SK-N-SH (cell line): Measurements from ENCODE around the gene NT5DC2. TPM values are rescaled to one million over a fixed set of nuclear protein-coding genes. Genes with fewer than 3 reads are reported as not detected.

Experiments
- CTCF ChIA-PET: fragments of 300-600, 350-600 bp; formaldehyde crosslinking; extraction: SDS; loops from one replicate; lab custom pipeline; 2021; lab: Yijun Ruan, JAX
- POLR2A ChIA-PET: fragments of 350-600 bp; sonication (Branson Sonifier 250); formaldehyde crosslinking; extraction: SDS; loops from one replicate; lab custom pipeline; 2020; ENCODE audit warnings: antibody characterized with exemption, inconsistent platforms; lab: Yijun Ruan, JAX
- DNase-seq: peaks from one replicate; pipeline ENCODE4 v3.0.0; 2012
- H2AFZ ChIP-seq: fragments of 200-600 bp; sonication (generic); 2 replicates; pipeline ENCODE4 v1.8.1; 2016; ENCODE audit warnings: antibody characterized with exemption, mild to moderate bottlenecking, low read depth
- H3F3A ChIP-seq: fragments of 200-600 bp; sonication (generic); replicated peaks from 2 replicates; pipeline ENCODE3; 2016; ENCODE audit warnings: antibody characterized with exemption, mild to moderate bottlenecking; ENCODE audit not compliant: insufficient read depth
- H3K27ac ChIP-seq, 2 experiments: fragments of 200-500 bp in 1 of 2; fragments of 200-600 bp in 1 of 2; sonication (Bioruptor generic) in 1 of 2; sonication (generic), shearing (Covaris generic) in 1 of 2; 2 replicates each; pipeline versions ENCODE4 v1.5.1 to v1.6.1; 2014 to 2016; ENCODE audit warnings: low read depth in 2 of 2, inconsistent platforms in 1 of 2, low read length in 1 of 2, mild to moderate bottlenecking in 1 of 2, mixed read lengths in 1 of 2
- H3K27me3 ChIP-seq: fragments of 200-600 bp; sonication (generic), shearing (Covaris generic); 2 replicates; pipeline ENCODE4 v1.6.1; 2016; ENCODE audit warnings: mixed run types; ENCODE audit not compliant: insufficient read depth
- H3K36me3 ChIP-seq, 2 experiments: fragments of 200-500 bp in 1 of 2; fragments of 200-600 bp in 1 of 2; sonication (Bioruptor generic) in 1 of 2; sonication (generic) in 1 of 2; replicated peaks in 1 of 2; 2 replicates each; pipeline versions ENCODE3 to v1.5.1; 2014 to 2016; ENCODE audit warnings: low read length in 1 of 2, mild to moderate bottlenecking in 1 of 2; ENCODE audit not compliant: insufficient read depth in 2 of 2, control insufficient read depth in 1 of 2
- H3K4me1 ChIP-seq, 2 experiments: fragments of 200-500 bp in 1 of 2; fragments of 200-600 bp in 1 of 2; sonication (Bioruptor generic) in 1 of 2; sonication (generic), shearing (Covaris generic) in 1 of 2; 2 replicates each; pipeline versions ENCODE4 v1.5.1 to v1.6.1; 2014 to 2016; ENCODE audit warnings: low read depth in 1 of 2, low read length in 1 of 2, mixed run types in 1 of 2; ENCODE audit not compliant: insufficient read depth in 2 of 2, control insufficient read depth in 1 of 2
- H3K4me2 ChIP-seq: fragments of 200-600 bp; sonication (generic), shearing (Covaris generic); 2 replicates; pipeline ENCODE4 v1.6.1; 2017; ENCODE audit warnings: mixed run types
- H3K4me3 ChIP-seq, 2 experiments: fragments of 200-500 bp in 1 of 2; fragments of 200-600 bp in 1 of 2; sonication (Bioruptor generic) in 1 of 2; sonication (generic), shearing (Covaris generic) in 1 of 2; 2 replicates each; pipeline versions ENCODE4 v1.5.1 to v1.8.1; 2014 to 2016; ENCODE audit warnings: low read depth in 2 of 2, inconsistent platforms in 1 of 2, low read length in 1 of 2, mild to moderate bottlenecking in 1 of 2, mixed read lengths in 1 of 2, moderate library complexity in 1 of 2
- H3K79me2 ChIP-seq: fragments of 200-600 bp; sonication (generic); 2 replicates; pipeline ENCODE4 v1.8.1; 2017; ENCODE audit warnings: mild to moderate bottlenecking; ENCODE audit not compliant: insufficient read depth
- H3K9ac ChIP-seq: fragments of 200-600 bp; sonication (generic); 2 replicates; pipeline ENCODE4 v1.6.1; 2017; ENCODE audit warnings: mixed run types
- H3K9me2 ChIP-seq: fragments of 200-600 bp; sonication (generic); 2 replicates; pipeline ENCODE4 v1.6.1; 2017; ENCODE audit warnings: mixed run types
- H3K9me3 ChIP-seq: fragments of 200-600 bp; sonication (generic); 2 replicates; pipeline ENCODE4 v1.6.1; 2017; ENCODE audit warnings: mixed run types, mild to moderate bottlenecking, moderate library complexity
- H4K20me1 ChIP-seq: fragments of 200-600 bp; sonication (generic); 2 replicates; pipeline ENCODE4 v1.6.1; 2017; ENCODE audit warnings: mild to moderate bottlenecking, mixed run types; ENCODE audit not compliant: insufficient read depth
- CHD2 ChIP-seq: fragments of 150-350 bp; IDR thresholded peaks from 2 replicates; pipeline ENCODE4 v1.6.1; 2018; ENCODE audit warnings: low read length; ENCODE audit not compliant: partially characterized antibody
- ELF1 ChIP-seq: IDR thresholded peaks from 2 replicates; pipeline ENCODE4 v1.4.0; 2012
- FOSL2 ChIP-seq: IDR thresholded peaks from 2 replicates; pipeline ENCODE4 v1.4.0; 2012; ENCODE audit warnings: low read depth, mild to moderate bottlenecking, moderate library complexity, borderline replicate concordance
- FOXM1 ChIP-seq: IDR thresholded peaks from 2 replicates; pipeline ENCODE4 v1.4.0; 2012; ENCODE audit warnings: low read depth, mild to moderate bottlenecking
- GABPA ChIP-seq: IDR thresholded peaks from 2 replicates; pipeline ENCODE4 v1.4.0; 2012; ENCODE audit warnings: low read depth, mild to moderate bottlenecking
- GATA2 ChIP-seq: sonication (generic); formaldehyde crosslinking; IDR thresholded peaks from 2 replicates; pipeline ENCODE4 v1.5.0; 2020; ENCODE audit warnings: mild to moderate bottlenecking, missing genetic modification reagents
- JUND ChIP-seq: IDR thresholded peaks from 2 replicates; pipeline ENCODE4 v1.4.0; 2012
- MEF2A ChIP-seq: IDR thresholded peaks from 2 replicates; pipeline ENCODE4 v1.4.0; 2012; ENCODE audit warnings: low read depth, borderline replicate concordance
- MXI1 ChIP-seq: IDR thresholded peaks from 2 replicates; pipeline ENCODE4 v1.6.1; 2012; ENCODE audit warnings: mild to moderate bottlenecking, low read depth, low read length, improper control_type of control experiment
- NFIC ChIP-seq: IDR thresholded peaks from 2 replicates; pipeline ENCODE4 v1.4.0; 2012; ENCODE audit warnings: borderline replicate concordance
- NRF1 ChIP-seq: IDR thresholded peaks from 2 replicates; pipeline ENCODE4 v1.6.1; 2012; ENCODE audit warnings: low read depth, mild to moderate bottlenecking, low read length
- RCOR1 ChIP-seq: fragments of 150-350 bp; IDR thresholded peaks from 2 replicates; pipeline ENCODE4 v1.6.1; 2017; ENCODE audit warnings: antibody characterized with exemption, low read length
- RXRA ChIP-seq: IDR thresholded peaks from 2 replicates; pipeline ENCODE4 v1.4.0; 2012; ENCODE audit warnings: low read depth, mild to moderate bottlenecking, borderline replicate concordance
- SMC3 ChIP-seq: IDR thresholded peaks from 2 replicates; pipeline ENCODE4 v1.6.1; 2012; ENCODE audit warnings: low read depth, low read length, improper control_type of control experiment
- TAF1 ChIP-seq: IDR thresholded peaks from 2 replicates; pipeline ENCODE4 v1.6.1; 2012; ENCODE audit warnings: low read depth, mild to moderate bottlenecking, low read length, moderate library complexity, borderline replicate concordance
- TEAD4 ChIP-seq: IDR thresholded peaks from 2 replicates; pipeline ENCODE4 v1.4.0; 2012; ENCODE audit warnings: mild to moderate bottlenecking, borderline replicate concordance; ENCODE audit not compliant: insufficient read depth
- WGBS: methylation state at CpG from one replicate; pipeline ENCODE4 v1.1.6; 2017; ENCODE audit warnings: low lambda C conversion rate; 5-methylcytosine and 5-hydroxymethylcytosine counted together
- polyA plus RNA-seq, 3 experiments: library from polyadenylated mRNA; depleted of rRNA; stranded (reverse); fragments of >200 nt; gene quantifications; 2 replicates each; pipeline ENCODE4 v1.2.3, GENCODE V29; 2012
- TF ChIP-seq, protein P1 (sequence below): IDR thresholded peaks from 2 replicates; pipeline ENCODE4 v1.4.0; 2012; ENCODE audit warnings: low read depth
- TF ChIP-seq, protein P2 (sequence below): fragments of 200-600 bp; sonication (generic); IDR thresholded peaks from 2 replicates; pipeline ENCODE4 v1.6.1; 2017; ENCODE audit warnings: antibody characterized with exemption, mild to moderate bottlenecking, moderate library complexity
- TF ChIP-seq, protein P3 (sequence below): fragments of 150-350 bp; IDR thresholded peaks from 2 replicates; pipeline ENCODE4 v1.6.1; 2017; ENCODE audit warnings: antibody characterized with exemption, low read length, low read depth, borderline replicate concordance
- TF ChIP-seq, protein P4 (sequence below): IDR thresholded peaks from 2 replicates; pipeline ENCODE4; 2012

Gene NT5DC2
- polyA plus RNA-seq, 1 of the 3 experiments (the other 2 are of a cell fraction) = 113 TPM

- TF ChIP-seq MEF2A (no peak), ELF1 (no peak), NFIC (no peak), MXI1 (no peak), TAF1 (no peak), TEAD4 (no peak), NRF1 (no peak), GABPA (no peak), SMC3 (no peak), JUND (no peak), RXRA (no peak)
- TF ChIP-seq, protein P1, sequence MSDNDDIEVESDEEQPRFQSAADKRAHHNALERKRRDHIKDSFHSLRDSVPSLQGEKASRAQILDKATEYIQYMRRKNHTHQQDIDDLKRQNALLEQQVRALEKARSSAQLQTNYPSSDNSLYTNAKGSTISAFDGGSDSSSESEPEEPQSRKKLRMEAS = no peak
- H3K4me1 ChIP-seq = peaks cover 0 to 14% of the 10 kb centered on the region in 2 experiments; a peak in 1 of 4 replicates
- no peak overlapping the region for H3K4me3 ChIP-seq
- H3F3A ChIP-seq = no peaks in the 10 kb centered on the region
- H2AFZ ChIP-seq = no peak overlapping the region
- no peak overlapping the region for H3K27ac ChIP-seq
- H3K36me3 ChIP-seq = no peaks in the 10 kb centered on the region
- H4K20me1 ChIP-seq = no peaks in the 10 kb centered on the region
- H3K9me2 ChIP-seq = no peaks in the 10 kb centered on the region
- no peaks in the 10 kb centered on the region for H3K9me3 ChIP-seq
- no peak overlapping the region for H3K4me2 ChIP-seq
- ChIA-PET CTCF (interaction anchor here (1.8 to 1.9 kb wide), 2 partner anchors 10 to 43 kb away, joined by 4 to 9 read pairs; no protein-coding TSS in a partner anchor), POLR2A (no interaction called here)
- no peaks in the 10 kb centered on the region for H3K79me2 ChIP-seq
- no peak overlapping the region for H3K9ac ChIP-seq
- H3K27me3 ChIP-seq = no peaks in the 10 kb centered on the region
- 82% methylated on average over 2 of the region's 11 CpGs for WGBS
- no peak for DNase-seq
Measured at GRCh38 chr3:52514576-52514975, 19.1 kb downstream of the NT5DC2 start.

DNA sequence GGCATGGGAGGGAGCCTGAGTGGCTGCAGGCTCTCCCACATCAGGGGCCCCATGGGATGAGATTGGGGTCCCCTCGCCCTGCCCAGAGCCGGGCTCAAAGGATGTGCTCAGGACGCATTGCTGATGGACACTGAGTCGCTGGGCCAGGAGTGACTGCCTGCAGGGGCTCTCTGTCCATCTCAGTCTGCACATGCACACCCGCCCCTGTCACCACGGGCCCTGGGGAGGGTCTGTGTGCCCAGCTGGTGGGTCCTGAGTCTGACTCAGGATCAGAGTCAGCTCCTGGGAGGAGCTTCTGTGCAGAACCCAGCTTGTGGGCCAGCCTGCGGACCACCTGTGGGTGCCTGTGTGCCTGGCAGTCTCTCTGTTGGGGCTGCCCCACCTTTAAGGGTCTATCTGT lies 20.4 kb downstream of the NT5DC2 start:
- DNase-seq = no peak
- Histone ChIP-seq H3K79me2 (no peaks in the 10 kb centered on the region), H3K27ac (no peak overlapping the region), H3F3A (no peaks in the 10 kb centered on the region), H3K36me3 (no peaks in the 10 kb centered on the region), H3K4me2 (no peak overlapping the region), H3K27me3 (no peaks in the 10 kb centered on the region), H3K9me2 (no peaks in the 10 kb centered on the region), H3K9me3 (no peaks in the 10 kb centered on the region), H2AFZ (no peak overlapping the region), H3K4me1 (peaks cover 0 to 14% of the 10 kb centered on the region in 2 experiments; a peak in 1 of 4 replicates), H4K20me1 (no peaks in the 10 kb centered on the region), H3K9ac (no peak overlapping the region), H3K4me3 (no peak overlapping the region)
- TF ChIP-seq CHD2 = no peak
- TF ChIP-seq FOSL2 = no peak
- TF ChIP-seq FOXM1 = no peak
- TF ChIP-seq GATA2 (CRISPR knock-in tag) = no peak
- no peak for TF ChIP-seq SMC3
- TF ChIP-seq GABPA = no peak
- TF ChIP-seq, protein P2, sequence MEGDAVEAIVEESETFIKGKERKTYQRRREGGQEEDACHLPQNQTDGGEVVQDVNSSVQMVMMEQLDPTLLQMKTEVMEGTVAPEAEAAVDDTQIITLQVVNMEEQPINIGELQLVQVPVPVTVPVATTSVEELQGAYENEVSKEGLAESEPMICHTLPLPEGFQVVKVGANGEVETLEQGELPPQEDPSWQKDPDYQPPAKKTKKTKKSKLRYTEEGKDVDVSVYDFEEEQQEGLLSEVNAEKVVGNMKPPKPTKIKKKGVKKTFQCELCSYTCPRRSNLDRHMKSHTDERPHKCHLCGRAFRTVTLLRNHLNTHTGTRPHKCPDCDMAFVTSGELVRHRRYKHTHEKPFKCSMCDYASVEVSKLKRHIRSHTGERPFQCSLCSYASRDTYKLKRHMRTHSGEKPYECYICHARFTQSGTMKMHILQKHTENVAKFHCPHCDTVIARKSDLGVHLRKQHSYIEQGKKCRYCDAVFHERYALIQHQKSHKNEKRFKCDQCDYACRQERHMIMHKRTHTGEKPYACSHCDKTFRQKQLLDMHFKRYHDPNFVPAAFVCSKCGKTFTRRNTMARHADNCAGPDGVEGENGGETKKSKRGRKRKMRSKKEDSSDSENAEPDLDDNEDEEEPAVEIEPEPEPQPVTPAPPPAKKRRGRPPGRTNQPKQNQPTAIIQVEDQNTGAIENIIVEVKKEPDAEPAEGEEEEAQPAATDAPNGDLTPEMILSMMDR = no peak
- no peak for TF ChIP-seq TEAD4
- TF ChIP-seq RCOR1 = no peak
- TF ChIP-seq, protein P3, sequence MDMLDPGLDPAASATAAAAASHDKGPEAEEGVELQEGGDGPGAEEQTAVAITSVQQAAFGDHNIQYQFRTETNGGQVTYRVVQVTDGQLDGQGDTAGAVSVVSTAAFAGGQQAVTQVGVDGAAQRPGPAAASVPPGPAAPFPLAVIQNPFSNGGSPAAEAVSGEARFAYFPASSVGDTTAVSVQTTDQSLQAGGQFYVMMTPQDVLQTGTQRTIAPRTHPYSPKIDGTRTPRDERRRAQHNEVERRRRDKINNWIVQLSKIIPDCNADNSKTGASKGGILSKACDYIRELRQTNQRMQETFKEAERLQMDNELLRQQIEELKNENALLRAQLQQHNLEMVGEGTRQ = no peak
- TF ChIP-seq, protein P4, sequence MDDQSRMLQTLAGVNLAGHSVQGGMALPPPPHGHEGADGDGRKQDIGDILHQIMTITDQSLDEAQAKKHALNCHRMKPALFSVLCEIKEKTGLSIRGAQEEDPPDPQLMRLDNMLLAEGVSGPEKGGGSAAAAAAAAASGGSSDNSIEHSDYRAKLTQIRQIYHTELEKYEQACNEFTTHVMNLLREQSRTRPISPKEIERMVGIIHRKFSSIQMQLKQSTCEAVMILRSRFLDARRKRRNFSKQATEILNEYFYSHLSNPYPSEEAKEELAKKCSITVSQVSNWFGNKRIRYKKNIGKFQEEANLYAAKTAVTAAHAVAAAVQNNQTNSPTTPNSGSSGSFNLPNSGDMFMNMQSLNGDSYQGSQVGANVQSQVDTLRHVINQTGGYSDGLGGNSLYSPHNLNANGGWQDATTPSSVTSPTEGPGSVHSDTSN = no peak
- TF ChIP-seq, protein P1 = no peak
- no peak for TF ChIP-seq NFIC
- no peak for TF ChIP-seq TAF1
- WGBS = 100% methylated on average over 1 of the region's 7 CpGs
- ChIA-PET POLR2A (no interaction called here), CTCF (no interaction called here)
